Endothelial cell of umbilical vein (primary cell): ENCODE data around the gene NHERF2. TPM values are rescaled to one million over a fixed set of nuclear protein-coding genes. Genes with fewer than 3 reads are reported as not detected.

ENCODE experiments used
- BruUV-seq: library from RNA; stranded (reverse); fragments of 400-500 nt; replicated peaks from 2 replicates; lab custom pipeline; 2021; lab: Mats Ljungman, UMichigan
- CTCF ChIA-PET: fragments of 300-600, 350-600 bp; sonication (Branson Sonifier 250); formaldehyde crosslinking; loops from one replicate; lab custom pipeline; 2021; ENCODE audit warnings: antibody characterized with exemption, inconsistent platforms; lab: Charles Lee
- POLR2A ChIA-PET: fragments of 300-600, 350-600 bp; sonication (Branson Sonifier 250); formaldehyde crosslinking; loops from one replicate; lab custom pipeline; 2021; ENCODE audit warnings: antibody characterized with exemption, inconsistent platforms; lab: Charles Lee
- DNase-seq: peaks from one replicate; pipeline ENCODE4 v3.0.0-alpha.2; 2011; ENCODE audit warnings: low read depth, low spot score
- FAIRE-seq: peaks from 2 replicates; lab custom pipeline; 2011; peaks lifted over from hg19 to GRCh38; lab: Jason Lieb, UNC
- H2AFZ ChIP-seq: 2 replicates; pipeline ENCODE4 v1.6.0; 2012; ENCODE audit warnings: low read depth, low read length, control low read depth, inconsistent platforms
- H3K27ac ChIP-seq: 2 replicates; pipeline ENCODE4 v1.5.1; 2011; ENCODE audit warnings: low read depth, mild to moderate bottlenecking, control low read depth, low read length, moderate library complexity; ENCODE audit not compliant: insufficient read depth
- H3K27me3 ChIP-seq, 2 experiments: 2 replicates each; pipeline versions ENCODE4 v1.6.0 to v1.6.1; 2011; ENCODE audit warnings: low read length in 2 of 2, mixed read lengths in 1 of 2; ENCODE audit not compliant: control insufficient read depth in 2 of 2, insufficient read depth in 2 of 2
- H3K36me3 ChIP-seq, 2 experiments: 2 replicates in 1 of 2; 3 replicates in 1 of 2; pipeline ENCODE4 v1.5.1; 2011; ENCODE audit warnings: low read length in 2 of 2, mild to moderate bottlenecking in 1 of 2, moderate library complexity in 1 of 2; ENCODE audit not compliant: control insufficient read depth in 2 of 2, insufficient read depth in 2 of 2; ENCODE audit errors: extremely low read depth in 1 of 2
- H3K4me1 ChIP-seq: 3 replicates; pipeline ENCODE4 v1.5.1; 2011; ENCODE audit warnings: mild to moderate bottlenecking, low read length; ENCODE audit not compliant: control insufficient read depth, insufficient read depth; ENCODE audit errors: extremely low read depth
- H3K4me2 ChIP-seq: 2 replicates; pipeline ENCODE4 v1.6.1; 2011; ENCODE audit warnings: low read length, control low read depth, mixed read lengths; ENCODE audit not compliant: insufficient read depth
- H3K4me3 ChIP-seq, 3 experiments: fragments of 200-600 bp in 1 of 3; sonication (generic), shearing (Covaris generic) in 1 of 3; replicated peaks in 1 of 3; 2 replicates each; pipeline ENCODE4 v1.5.1; 2011 to 2016; ENCODE audit warnings: control low read depth in 3 of 3, low read length in 3 of 3, mild to moderate bottlenecking in 2 of 3, inconsistent platforms in 1 of 3, low read depth in 1 of 3, moderate library complexity in 1 of 3; ENCODE audit not compliant: insufficient read depth in 1 of 3
- H3K79me2 ChIP-seq: 2 replicates; pipeline ENCODE4 v1.6.0; 2012; ENCODE audit warnings: low read length, inconsistent platforms; ENCODE audit not compliant: control insufficient read depth, insufficient read depth
- H3K9ac ChIP-seq: replicated peaks from 2 replicates; pipeline ENCODE3; 2011; ENCODE audit warnings: low read length, control low read depth; ENCODE audit not compliant: insufficient read depth; ENCODE audit errors: extremely low read depth
- H3K9me1 ChIP-seq: replicated peaks from 3 replicates; pipeline ENCODE4 v1.6.0; 2011; ENCODE audit warnings: mild to moderate bottlenecking, low read length; ENCODE audit not compliant: control insufficient read depth, insufficient read depth; ENCODE audit errors: extremely low read depth
- H3K9me3 ChIP-seq: replicated peaks from 2 replicates; pipeline ENCODE4 v1.5.1; 2012; ENCODE audit warnings: low read length, inconsistent platforms; ENCODE audit not compliant: control insufficient read depth, insufficient read depth
- H4K20me1 ChIP-seq: replicated peaks from 2 replicates; pipeline ENCODE3; 2011; ENCODE audit warnings: mild to moderate bottlenecking, low read length; ENCODE audit not compliant: control insufficient read depth, insufficient read depth; ENCODE audit errors: extremely low read depth
- EZH2 ChIP-seq: IDR thresholded peaks from 2 replicates; pipeline ENCODE4 v1.6.1; 2012; ENCODE audit warnings: borderline replicate concordance, low read depth, mild to moderate bottlenecking, moderate library complexity, low read length, inconsistent platforms; ENCODE audit not compliant: severe bottlenecking
- FOS ChIP-seq: IDR thresholded peaks from 2 replicates; pipeline ENCODE4 v1.6.1; 2011; ENCODE audit warnings: mild to moderate bottlenecking, low read length, moderate library complexity, borderline replicate concordance; ENCODE audit not compliant: insufficient read depth
- JUN ChIP-seq: IDR thresholded peaks from 2 replicates; pipeline ENCODE4 v1.6.1; 2011; ENCODE audit warnings: borderline replicate concordance, low read depth; ENCODE audit not compliant: insufficient read length, insufficient read depth
- POLR2A ChIP-seq: IDR thresholded peaks from 2 replicates; pipeline ENCODE4 v1.6.1; 2012; ENCODE audit warnings: low read depth, mild to moderate bottlenecking, control low read depth, low read length
- POLR2AphosphoS5 ChIP-seq: IDR thresholded peaks from 2 replicates; pipeline ENCODE4 v1.6.1; 2012; ENCODE audit warnings: low read depth, mild to moderate bottlenecking, control low read depth, low read length, moderate library complexity; ENCODE audit not compliant: insufficient read depth
- dilution Hi-C: fragments of 300-500 bp; cut with MboI; formaldehyde crosslinking; loops from one replicate; pipeline ENCODE4 v1.15.0; 2019; ENCODE audit warnings: low sequenced_read_pairs; ENCODE audit not compliant: extremely low pct_ligation_motif_present
- intact Hi-C: fragments of 100-400 bp; cut with micrococcal nuclease; formaldehyde crosslinking; loops from one replicate; pipeline ENCODE4 v1.10.0; 2022
- polyA plus RNA-seq, 4 experiments: library from polyadenylated mRNA; depleted of rRNA in 3 of 4; stranded (reverse) in 3 of 4; unstranded in 1 of 4; fragments of >200 nt; gene quantifications; 2 replicates each; pipeline versions ENCODE4 v1.2.1 to v1.2.3, GENCODE V29; 2011 to 2012; ENCODE audit warnings: missing spikeins in 1 of 4
- total RNA-seq: library from RNA; stranded (reverse); gene quantifications from 2 replicates; pipeline ENCODE4 v1.2.3, GENCODE V29; 2021
- TF ChIP-seq, protein P1 (sequence below), 2 donors: IDR thresholded peaks; 1 replicate in 1 of 2; 2 replicates in 1 of 2; pipeline ENCODE4 v1.5.1; 2011; ENCODE audit warnings: low read length in 2 of 2, mild to moderate bottlenecking in 2 of 2, moderate library complexity in 2 of 2, control low read depth in 1 of 2, inconsistent platforms in 1 of 2, low read depth in 1 of 2; ENCODE audit not compliant: insufficient read depth in 1 of 2; ENCODE audit errors: extremely low read depth in 1 of 2
- TF ChIP-seq, protein P2 (sequence below): IDR thresholded peaks from 2 replicates; pipeline ENCODE4 v1.6.1; 2011; ENCODE audit not compliant: insufficient read depth, insufficient read length

Gene NHERF2
- total and polyA plus RNA-seq, 2 donors (not counting 3 experiments of a cell fraction or from before 2014, with no cell fraction given): 65.2 to 71.2 TPM

DNA sequence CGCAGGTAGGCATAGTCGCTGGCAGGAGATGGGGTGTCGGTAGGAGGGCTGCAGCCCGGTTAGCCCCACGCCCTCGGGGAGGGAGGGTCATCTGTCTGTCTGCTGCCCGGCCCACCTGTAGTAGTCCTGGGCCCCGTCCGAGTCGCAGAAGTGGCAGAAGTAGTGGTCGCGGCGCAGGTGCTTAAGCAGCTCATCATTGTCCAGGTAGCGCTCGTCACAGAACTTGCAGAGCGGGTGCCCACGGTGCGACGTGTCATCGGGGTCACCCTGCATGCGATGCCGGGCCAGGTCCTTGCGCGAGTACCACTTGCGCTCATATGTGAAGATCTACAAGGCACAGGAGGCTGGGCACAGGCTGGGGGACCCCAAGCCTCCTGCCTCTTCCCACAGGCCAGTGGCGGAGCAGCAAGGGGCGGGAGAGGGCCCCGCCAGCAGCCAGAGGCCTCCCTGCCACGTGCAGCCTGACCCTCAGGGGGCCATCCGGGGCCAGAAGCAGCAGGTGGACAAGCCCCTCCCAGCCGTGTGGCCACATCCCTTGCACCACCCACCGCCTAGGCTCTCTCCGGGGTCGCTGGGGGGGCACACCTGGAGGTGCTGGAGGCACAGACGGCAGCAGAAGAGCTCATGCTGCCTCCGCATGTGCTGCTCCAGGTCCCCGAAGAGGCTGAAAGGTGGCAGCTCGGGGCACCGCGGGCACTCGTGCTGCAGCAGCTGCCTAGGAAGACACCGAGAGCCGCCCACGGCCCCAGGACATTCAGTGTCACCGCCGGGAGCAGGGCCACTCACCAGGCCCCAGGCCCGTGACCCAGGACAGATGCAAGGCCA is 24.1 kb upstream of the NHERF2 start:
- Histone ChIP-seq H3K4me1 (peaks cover 31% of the 10 kb centered on the region), H3K9ac (no peak overlapping the region), H3K4me2 (no peak overlapping the region), H3K9me3 (no peaks in the 10 kb centered on the region), H3K79me2 (peaks cover 50% of the 10 kb centered on the region), H3K27me3 (no peaks in the 10 kb centered on the region), H3K9me1 (no peaks in the 10 kb centered on the region), H3K27ac (no peak overlapping the region), H2AFZ (no peak overlapping the region), H3K4me3 (no peak overlapping the region), H3K36me3 (peaks cover 0 to 50% of the 10 kb centered on the region in 2 experiments), H4K20me1 (no peaks in the 10 kb centered on the region)
- ChIA-PET POLR2A (interaction anchor here (1.9 kb wide), 1 partner anchor 152 kb away, joined by 21 read pairs; the partner anchor contains the start of gene TRAF7), CTCF (interaction anchor here (0.6 to 4.0 kb wide), 7 partner anchors 10 to 153 kb away, joined by 3 to 85 read pairs (median 9); partner anchors contain the start of genes GFER and TRAF7)
- no peak for FAIRE-seq
- dilution Hi-C loops (no loop called here), intact Hi-C loops (no loop called here)
- TF ChIP-seq JUN: no peak
- DNase-seq: no peak
- no TSS peak for BruUV-seq

DNA sequence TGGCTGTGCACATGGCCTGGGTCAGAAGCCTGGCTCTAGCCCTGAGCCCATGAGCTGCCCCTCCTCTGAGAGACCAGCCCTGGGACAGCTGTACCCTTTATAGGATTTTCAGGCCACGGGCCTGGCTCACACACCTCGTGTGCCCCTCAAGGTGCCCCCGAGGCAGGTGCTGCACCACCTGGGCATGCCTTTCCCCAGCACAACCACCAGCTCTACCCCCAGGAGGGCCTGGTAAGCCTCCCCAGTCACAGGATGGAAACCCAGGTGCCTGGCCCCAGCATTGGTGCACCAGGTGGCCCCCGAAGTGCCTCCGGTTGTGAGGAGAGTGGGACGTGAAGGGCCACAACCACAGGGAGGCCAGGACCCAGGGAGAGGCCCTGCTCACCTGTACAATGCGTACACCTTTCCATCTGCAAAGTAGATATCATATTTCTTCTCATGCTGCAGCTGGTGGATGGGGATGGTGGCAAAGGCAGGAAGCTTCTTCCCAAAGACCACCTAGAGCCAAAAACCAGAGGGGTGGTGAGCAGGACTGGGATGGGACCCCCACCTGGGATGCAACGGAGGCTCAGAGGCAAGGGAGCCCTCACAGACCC is 23.4 kb upstream of the NHERF2 start:
- dilution Hi-C loops: no loop called here
- POLR2A ChIA-PET: interaction anchor here (1.9 kb wide), 1 partner anchor 152 kb away, joined by 21 read pairs; the partner anchor contains the start of gene TRAF7
- CTCF ChIA-PET: interaction anchor here (0.7 to 4.0 kb wide), 17 partner anchors 11 to 248 kb away, joined by 3 to 85 read pairs (median 5); partner anchors contain the start of genes ECI1, GFER, NTHL1 and TRAF7
- Histone ChIP-seq H3K9me3 (no peaks in the 10 kb centered on the region), H3K27me3 (no peaks in the 10 kb centered on the region), H3K79me2 (peaks cover 57% of the 10 kb centered on the region), H3K9ac (no peak overlapping the region), H3K9me1 (no peaks in the 10 kb centered on the region), H4K20me1 (no peaks in the 10 kb centered on the region), H3K4me2 (no peak overlapping the region), H2AFZ (no peak overlapping the region), H3K4me1 (peaks cover 38% of the 10 kb centered on the region), H3K36me3 (peaks cover 0 to 45% of the 10 kb centered on the region in 2 experiments), H3K27ac (no peak overlapping the region), H3K4me3 (no peak overlapping the region)
- FAIRE-seq: no peak
- intact Hi-C loops: no loop called here
- no peak for DNase-seq
- no TSS peak for BruUV-seq
- TF ChIP-seq EZH2 (no peak), JUN (no peak), POLR2AphosphoS5 (no peak), POLR2A (no peak), FOS (no peak)
- TF ChIP-seq, protein P1, sequence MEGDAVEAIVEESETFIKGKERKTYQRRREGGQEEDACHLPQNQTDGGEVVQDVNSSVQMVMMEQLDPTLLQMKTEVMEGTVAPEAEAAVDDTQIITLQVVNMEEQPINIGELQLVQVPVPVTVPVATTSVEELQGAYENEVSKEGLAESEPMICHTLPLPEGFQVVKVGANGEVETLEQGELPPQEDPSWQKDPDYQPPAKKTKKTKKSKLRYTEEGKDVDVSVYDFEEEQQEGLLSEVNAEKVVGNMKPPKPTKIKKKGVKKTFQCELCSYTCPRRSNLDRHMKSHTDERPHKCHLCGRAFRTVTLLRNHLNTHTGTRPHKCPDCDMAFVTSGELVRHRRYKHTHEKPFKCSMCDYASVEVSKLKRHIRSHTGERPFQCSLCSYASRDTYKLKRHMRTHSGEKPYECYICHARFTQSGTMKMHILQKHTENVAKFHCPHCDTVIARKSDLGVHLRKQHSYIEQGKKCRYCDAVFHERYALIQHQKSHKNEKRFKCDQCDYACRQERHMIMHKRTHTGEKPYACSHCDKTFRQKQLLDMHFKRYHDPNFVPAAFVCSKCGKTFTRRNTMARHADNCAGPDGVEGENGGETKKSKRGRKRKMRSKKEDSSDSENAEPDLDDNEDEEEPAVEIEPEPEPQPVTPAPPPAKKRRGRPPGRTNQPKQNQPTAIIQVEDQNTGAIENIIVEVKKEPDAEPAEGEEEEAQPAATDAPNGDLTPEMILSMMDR (IDR thresholded peaks at IDR 0.05; ENCODE audit: extremely low read depth in 1 of 2, insufficient read depth in 1 of 2, low read depth in 1 of 2, low read length in 2 of 2): no peak
- TF ChIP-seq, protein P2, sequence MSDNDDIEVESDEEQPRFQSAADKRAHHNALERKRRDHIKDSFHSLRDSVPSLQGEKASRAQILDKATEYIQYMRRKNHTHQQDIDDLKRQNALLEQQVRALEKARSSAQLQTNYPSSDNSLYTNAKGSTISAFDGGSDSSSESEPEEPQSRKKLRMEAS: no peak
